Neuronal stem cell (in vitro differentiated cells): ENCODE measurements around the gene ITGB4.

Source experiments
- DNase-seq: peaks from one replicate; pipeline ENCODE4 v3.0.0-alpha.2; 2013; ENCODE audit warnings: low spot score
- H2AFZ ChIP-seq: one replicate; pipeline ENCODE4 v1.6.1; 2013; ENCODE audit warnings: mild to moderate bottlenecking, low read length, inconsistent platforms
- H2AK5ac ChIP-seq: 2 replicates; pipeline ENCODE4 v1.6.1; 2013; ENCODE audit warnings: low read depth, mild to moderate bottlenecking, inconsistent platforms, low read length, moderate library complexity, mixed read lengths
- H2BK120ac ChIP-seq: 2 replicates; pipeline ENCODE4 v1.6.1; 2013; ENCODE audit warnings: low read depth, mild to moderate bottlenecking, inconsistent platforms, low read length, moderate library complexity, mixed read lengths
- H2BK12ac ChIP-seq: one replicate; pipeline ENCODE4 v1.6.1; 2013; ENCODE audit warnings: low read length, inconsistent platforms
- H2BK15ac ChIP-seq: 2 replicates; pipeline ENCODE4 v1.6.1; 2013; ENCODE audit warnings: mild to moderate bottlenecking, low read length, inconsistent platforms, mixed read lengths
- H2BK5ac ChIP-seq: one replicate; pipeline ENCODE4 v1.6.1; 2013; ENCODE audit warnings: inconsistent platforms, mild to moderate bottlenecking, low read length, moderate library complexity
- H3K14ac ChIP-seq: one replicate; pipeline ENCODE4 v1.6.1; 2013; ENCODE audit warnings: low read length, inconsistent platforms
- H3K18ac ChIP-seq: 2 replicates; pipeline ENCODE4 v1.6.1; 2013; ENCODE audit warnings: low read length, inconsistent platforms
- H3K23ac ChIP-seq: 2 replicates; pipeline ENCODE4 v1.6.1; 2013; ENCODE audit warnings: low read depth, mild to moderate bottlenecking, mixed read lengths, low read length, inconsistent platforms; ENCODE audit not compliant: poor library complexity
- H3K27ac ChIP-seq: replicated peaks from 3 replicates; pipeline ENCODE4 v1.5.1; 2013; ENCODE audit warnings: low read length, inconsistent platforms
- H3K27me3 ChIP-seq, 3 experiments: 2 replicates each; pipeline ENCODE4 v1.6.1; 2013; ENCODE audit warnings: low read length in 3 of 3, mild to moderate bottlenecking in 2 of 3, inconsistent platforms in 1 of 3, low read depth in 1 of 3, mixed read lengths in 1 of 3, moderate library complexity in 1 of 3; ENCODE audit not compliant: control insufficient read depth in 3 of 3, insufficient read depth in 3 of 3
- H3K36me3 ChIP-seq, 2 donors: replicated peaks in 1 of 2; 2 replicates each; pipeline ENCODE4 v1.6.1; 2013; ENCODE audit warnings: low read length in 2 of 2; ENCODE audit not compliant: control insufficient read depth in 2 of 2, insufficient read depth in 2 of 2
- H3K4ac ChIP-seq: 2 replicates; pipeline ENCODE4 v1.6.1; 2013; ENCODE audit warnings: inconsistent platforms, mild to moderate bottlenecking, low read length, moderate library complexity
- H3K4me1 ChIP-seq, 2 donors: 1 replicate in 1 of 2; 2 replicates in 1 of 2; pipeline ENCODE4 v1.6.1; 2013; ENCODE audit warnings: low read length in 2 of 2, low read depth in 1 of 2; ENCODE audit not compliant: control insufficient read depth in 2 of 2, insufficient read depth in 1 of 2
- H3K4me2 ChIP-seq: one replicate; pipeline ENCODE4 v1.6.1; 2013; ENCODE audit warnings: mild to moderate bottlenecking, low read length, inconsistent platforms; ENCODE audit not compliant: insufficient read depth, poor library complexity, severe bottlenecking
- H3K4me3 ChIP-seq, 2 donors: 2 replicates each; pipeline ENCODE4 v1.5.1; 2013; ENCODE audit warnings: low read length in 2 of 2, mild to moderate bottlenecking in 2 of 2, inconsistent platforms in 1 of 2, moderate library complexity in 1 of 2
- H3K79me1 ChIP-seq: one replicate; pipeline ENCODE4 v1.6.1; 2013; ENCODE audit warnings: low read depth, mild to moderate bottlenecking, inconsistent platforms, low read length, moderate library complexity
- H3K9ac ChIP-seq: one replicate; pipeline ENCODE4 v1.6.1; 2013; ENCODE audit warnings: mild to moderate bottlenecking, low read depth, low read length, inconsistent platforms; ENCODE audit not compliant: poor library complexity
- H3K9me3 ChIP-seq, 2 donors: replicated peaks in 1 of 2; 2 replicates each; pipeline versions ENCODE3 to v1.6.1; 2013; ENCODE audit warnings: low read length in 2 of 2, mild to moderate bottlenecking in 2 of 2, inconsistent platforms in 1 of 2, low read depth in 1 of 2, mixed read lengths in 1 of 2, moderate library complexity in 1 of 2; ENCODE audit not compliant: control insufficient read depth in 2 of 2, insufficient read depth in 1 of 2
- H4K8ac ChIP-seq: one replicate; pipeline ENCODE4 v1.6.1; 2013; ENCODE audit warnings: low read depth, mild to moderate bottlenecking, inconsistent platforms, low read length, moderate library complexity
- H4K91ac ChIP-seq: one replicate; pipeline ENCODE4 v1.6.1; 2013; ENCODE audit warnings: low read length, low read depth, mild to moderate bottlenecking, inconsistent platforms; ENCODE audit not compliant: poor library complexity
- WGBS, 2 donors: extraction: QIAGEN DNeasy Blood & Tissue Kit; methylation state at CpG; one replicate each; pipeline ENCODE4 v1.1.7; 2013; ENCODE audit warnings: missing lambda C conversion rate in 2 of 2, mixed read lengths in 1 of 2; ENCODE audit not compliant: insufficient read length in 2 of 2, insufficient replicate concordance in 1 of 2; ENCODE audit errors: extremely low coverage in 2 of 2; 5-methylcytosine and 5-hydroxymethylcytosine counted together

Gene ITGB4

GRCh38 chr17:75684249-75684648 lies 37.0 kb upstream of the ITGB4 start:
- H3K4me3 ChIP-seq = no peak overlapping the region
- H4K91ac ChIP-seq = no peak overlapping the region
- H3K9ac ChIP-seq = no peak overlapping the region
- H3K4me1 ChIP-seq = peaks cover 0 to 16% of the 10 kb centered on the region in 2 donors
- no peak overlapping the region for H3K14ac ChIP-seq
- H2AK5ac ChIP-seq = no peak overlapping the region
- peaks cover 12 to 81% of the 10 kb centered on the region in 2 donors for H3K36me3 ChIP-seq
- H2BK120ac ChIP-seq = no peak overlapping the region
- H4K8ac ChIP-seq = no peak overlapping the region
- H3K23ac ChIP-seq = no peak overlapping the region
- DNase-seq = no peak
- H2BK5ac ChIP-seq = no peak overlapping the region
- no peak overlapping the region for H2AFZ ChIP-seq
- H3K27me3 ChIP-seq = no peaks in the 10 kb centered on the region
- H3K9me3 ChIP-seq = no peaks in the 10 kb centered on the region
- WGBS, 2 donors = no CpG with 5 or more reads among the region's 5 CpGs
- H3K4ac ChIP-seq = no peak overlapping the region
- H3K27ac ChIP-seq = no peak overlapping the region
- H2BK12ac ChIP-seq = no peak overlapping the region
- no peak overlapping the region for H3K4me2 ChIP-seq
- H2BK15ac ChIP-seq = no peak overlapping the region
- no peaks in the 10 kb centered on the region for H3K79me1 ChIP-seq
- H3K18ac ChIP-seq = no peak overlapping the region

GRCh38 chr17:75684924-75685323 lies 36.3 kb upstream of the ITGB4 start:
- no peak for DNase-seq
- no peak overlapping the region for H2AFZ ChIP-seq

GRCh38 chr17:75685499-75685898 lies 35.8 kb upstream of the ITGB4 start:
- no peak overlapping the region for H3K9ac ChIP-seq
- H3K14ac ChIP-seq = no peak overlapping the region
- H3K36me3 ChIP-seq = peaks cover 4 to 81% of the 10 kb centered on the region in 2 donors
- no peaks in the 10 kb centered on the region for H3K27me3 ChIP-seq
- DNase-seq = no peak
- no peak overlapping the region for H2AK5ac ChIP-seq
- H2BK5ac ChIP-seq = no peak overlapping the region
- H3K4me3 ChIP-seq = no peak overlapping the region
- no peak overlapping the region for H4K8ac ChIP-seq
- H3K4ac ChIP-seq = no peak overlapping the region
- no CpG with 5 or more reads among the region's 3 CpGs for WGBS, 2 donors
- H3K23ac ChIP-seq = no peak overlapping the region
- no peaks in the 10 kb centered on the region for H3K9me3 ChIP-seq
- H3K27ac ChIP-seq = no peak overlapping the region
- no peak overlapping the region for H4K91ac ChIP-seq
- H2BK120ac ChIP-seq = no peak overlapping the region
- no peak overlapping the region for H2BK15ac ChIP-seq
- no peak overlapping the region for H3K4me2 ChIP-seq
- H3K4me1 ChIP-seq = peaks cover 0 to 16% of the 10 kb centered on the region in 2 donors
- no peak overlapping the region for H2AFZ ChIP-seq
- no peaks in the 10 kb centered on the region for H3K79me1 ChIP-seq
- H3K18ac ChIP-seq = no peak overlapping the region
- no peak overlapping the region for H2BK12ac ChIP-seq

More at GRCh38 chr17:75684924-75685323, 36.3 kb upstream of the ITGB4 start:
- Histone ChIP-seq H2AK5ac (no peak overlapping the region), H3K14ac (no peak overlapping the region), H3K36me3 (peaks cover 8 to 81% of the 10 kb centered on the region in 2 donors), H3K4me3 (no peak overlapping the region), H3K18ac (no peak overlapping the region), H4K91ac (no peak overlapping the region), H3K23ac (no peak overlapping the region), H3K9ac (no peak overlapping the region), H3K9me3 (no peaks in the 10 kb centered on the region), H3K27ac (no peak overlapping the region), H2BK15ac (no peak overlapping the region), H3K79me1 (no peaks in the 10 kb centered on the region), H3K4me2 (no peak overlapping the region), H2BK120ac (no peak overlapping the region), H3K27me3 (no peaks in the 10 kb centered on the region), H4K8ac (no peak overlapping the region), H3K4me1 (peaks cover 0 to 16% of the 10 kb centered on the region in 2 donors), H2BK5ac (peak overlapping the region; percentile 67), H2BK12ac (no peak overlapping the region), H3K4ac (no peak overlapping the region)
- no CpG with 5 or more reads among the region's 7 CpGs for WGBS, 2 donors

- no peak overlapping the region for H3K9ac ChIP-seq
- DNase-seq = no peak
These were observed 32.9 kb upstream of the ITGB4 start for GRCh38 chr17:75688209-75688825.

More at GRCh38 chr17:75688209-75688825, 32.9 kb upstream of the ITGB4 start:
- no CpG with 5 or more reads among the region's 11 CpGs for WGBS, 2 donors
- H2BK5ac ChIP-seq = no peak overlapping the region
- no peaks in the 10 kb centered on the region for H3K9me3 ChIP-seq
- no peak overlapping the region for H3K18ac ChIP-seq
- peaks cover 0 to 30% of the 10 kb centered on the region in 2 donors for H3K4me1 ChIP-seq
- H3K23ac ChIP-seq = no peak overlapping the region
- no peak overlapping the region for H2AK5ac ChIP-seq
- H4K8ac ChIP-seq = no peak overlapping the region
- no peak overlapping the region for H3K4me3 ChIP-seq
- H3K27me3 ChIP-seq = no peaks in the 10 kb centered on the region
- no peak overlapping the region for H2AFZ ChIP-seq
- no peak overlapping the region for H3K14ac ChIP-seq
- H3K4ac ChIP-seq = no peak overlapping the region
- peaks cover 7 to 91% of the 10 kb centered on the region in 2 donors for H3K36me3 ChIP-seq
- H3K4me2 ChIP-seq = no peak overlapping the region
- peak overlapping the region; percentile 34 for H3K27ac ChIP-seq
- H2BK120ac ChIP-seq = no peak overlapping the region
- no peak overlapping the region for H4K91ac ChIP-seq
- H2BK12ac ChIP-seq = no peak overlapping the region
- no peak overlapping the region for H2BK15ac ChIP-seq
- no peaks in the 10 kb centered on the region for H3K79me1 ChIP-seq
